Fibroblast of lung (primary cell): ENCODE results near the gene TPP2.

Source experiments
- CTCF ChIP-seq, 2 donors: IDR thresholded peaks in 1 of 2; conservative IDR thresholded peaks in 1 of 2; 1 replicate in 1 of 2; 2 replicates in 1 of 2; pipeline ENCODE4 v1.5.1; 2011 to 2012; ENCODE audit warnings: low read length in 2 of 2, control low read depth in 1 of 2, inconsistent platforms in 1 of 2, low read depth in 1 of 2, mild to moderate bottlenecking in 1 of 2
- EZH2 ChIP-seq: IDR thresholded peaks from 2 replicates; pipeline ENCODE4 v1.5.1; 2012; ENCODE audit warnings: low read length, control low read depth, mild to moderate bottlenecking; ENCODE audit errors: missing control alignments

GRCh38 chr13:102550507-102550906 lies 46.3 kb upstream of the TPP2 start:
- TF ChIP-seq CTCF (conservative IDR thresholded peaks at IDR 0.05 in 1 of 2, IDR thresholded peaks at IDR 0.05 in 1 of 2; ENCODE audit: low read depth in 1 of 2, low read length in 2 of 2) (no peak), EZH2 (no peak)
